Measurements from ENCODE around the gene DNAJC13. TPM values are rescaled to one million over a fixed set of nuclear protein-coding genes. Genes with fewer than 3 reads are reported as not detected.

DNAJC13 gene
- total RNA-seq, 2 donors from 2014 or later: 17.6 to 22.9 TPM

- H3K4me1 ChIP-seq: no peaks in the 10 kb centered on the region
- TF ChIP-seq, protein P1, sequence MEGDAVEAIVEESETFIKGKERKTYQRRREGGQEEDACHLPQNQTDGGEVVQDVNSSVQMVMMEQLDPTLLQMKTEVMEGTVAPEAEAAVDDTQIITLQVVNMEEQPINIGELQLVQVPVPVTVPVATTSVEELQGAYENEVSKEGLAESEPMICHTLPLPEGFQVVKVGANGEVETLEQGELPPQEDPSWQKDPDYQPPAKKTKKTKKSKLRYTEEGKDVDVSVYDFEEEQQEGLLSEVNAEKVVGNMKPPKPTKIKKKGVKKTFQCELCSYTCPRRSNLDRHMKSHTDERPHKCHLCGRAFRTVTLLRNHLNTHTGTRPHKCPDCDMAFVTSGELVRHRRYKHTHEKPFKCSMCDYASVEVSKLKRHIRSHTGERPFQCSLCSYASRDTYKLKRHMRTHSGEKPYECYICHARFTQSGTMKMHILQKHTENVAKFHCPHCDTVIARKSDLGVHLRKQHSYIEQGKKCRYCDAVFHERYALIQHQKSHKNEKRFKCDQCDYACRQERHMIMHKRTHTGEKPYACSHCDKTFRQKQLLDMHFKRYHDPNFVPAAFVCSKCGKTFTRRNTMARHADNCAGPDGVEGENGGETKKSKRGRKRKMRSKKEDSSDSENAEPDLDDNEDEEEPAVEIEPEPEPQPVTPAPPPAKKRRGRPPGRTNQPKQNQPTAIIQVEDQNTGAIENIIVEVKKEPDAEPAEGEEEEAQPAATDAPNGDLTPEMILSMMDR (IDR thresholded peaks at IDR 0.05): no peak
- H3K27ac ChIP-seq: no peak overlapping the region
- no peak for DNase-seq (ENCODE audit: low spot score)
- H3K9me3 ChIP-seq: no peaks in the 10 kb centered on the region
- H3K36me3 ChIP-seq: peaks cover 49% of the 10 kb centered on the region
- H3K27me3 ChIP-seq: no peaks in the 10 kb centered on the region
- H3K4me3 ChIP-seq: no peak overlapping the region
Measured at GRCh38 chr3:132517311-132517710, 100.0 kb downstream of the DNAJC13 start.

GRCh38 chr3:132519914-132520313, 102.6 kb downstream of the DNAJC13 start:
- H3K9me3 ChIP-seq: no peaks in the 10 kb centered on the region
- H3K27ac ChIP-seq: no peak overlapping the region
- H3K27me3 ChIP-seq: no peaks in the 10 kb centered on the region
- H3K4me1 ChIP-seq: no peaks in the 10 kb centered on the region
- H3K36me3 ChIP-seq: peaks cover 53% of the 10 kb centered on the region
- DNase-seq (ENCODE audit: low spot score): no peak
- no peak overlapping the region for H3K4me3 ChIP-seq
- TF ChIP-seq, protein P1 (IDR thresholded peaks at IDR 0.05): no peak

- Histone ChIP-seq H3K4me1 (no peaks in the 10 kb centered on the region), H3K27me3 (no peaks in the 10 kb centered on the region), H3K36me3 (peaks cover 51% of the 10 kb centered on the region), H3K27ac (no peak overlapping the region), H3K9me3 (no peaks in the 10 kb centered on the region), H3K4me3 (no peak overlapping the region)
- TF ChIP-seq, protein P1 (IDR thresholded peaks at IDR 0.05): no peak
- no peak for DNase-seq (ENCODE audit: low spot score)
Measured at GRCh38 chr3:132521901-132522300, 104.6 kb downstream of the DNAJC13 start.

GRCh38 chr3:132522353-132522752, 105.1 kb downstream of the DNAJC13 start:
- Histone ChIP-seq H3K4me3 (no peak overlapping the region), H3K36me3 (peaks cover 46% of the 10 kb centered on the region)
- DNase-seq (ENCODE audit: low spot score): no peak

GRCh38 chr3:132530624-132531023, 113.3 kb downstream of the DNAJC13 start:
- H3K4me1 ChIP-seq: no peaks in the 10 kb centered on the region
- TF ChIP-seq, protein P1 (IDR thresholded peaks at IDR 0.05): no peak
- no peaks in the 10 kb centered on the region for H3K9me3 ChIP-seq
- DNase-seq (ENCODE audit: low spot score): no peak
- H3K4me3 ChIP-seq: no peak overlapping the region
- H3K27ac ChIP-seq: no peak overlapping the region
- H3K27me3 ChIP-seq: no peaks in the 10 kb centered on the region
- peaks cover 30% of the 10 kb centered on the region for H3K36me3 ChIP-seq

More at GRCh38 chr3:132522353-132522752, 105.1 kb downstream of the DNAJC13 start:
- Histone ChIP-seq H3K27me3 (no peaks in the 10 kb centered on the region), H3K9me3 (no peaks in the 10 kb centered on the region), H3K4me1 (no peaks in the 10 kb centered on the region), H3K27ac (no peak overlapping the region)
- TF ChIP-seq, protein P1 (IDR thresholded peaks at IDR 0.05): no peak
